HepG2 (cell line): ENCODE results near the gene KCNK5. TPM values are rescaled to one million over a fixed set of nuclear protein-coding genes. Genes with fewer than 3 reads are reported as not detected.

Source experiments
- ATAC-seq: fragments of 200-7000 bp; cut with Tn5 transposase; 3 replicates; pipeline ENCODE4 v1.9.1; 2020; ENCODE audit warnings: mild to moderate bottlenecking, moderate library complexity
- BruUV-seq: library from RNA; stranded (reverse); fragments of 400-500 nt; replicated peaks from 2 replicates; lab custom pipeline; 2021; lab: Mats Ljungman, UMichigan
- CTCF ChIA-PET: fragments of 300-600 bp; formaldehyde crosslinking; extraction: SDS; loops from one replicate; lab custom pipeline; 2021; ENCODE audit warnings: low total read pairs, inconsistent platforms, low intra/inter-chr PET ratio; lab: Yijun Ruan, JAX
- POLR2A ChIA-PET: fragments of 350-600 bp; sonication (Branson Sonifier 250); formaldehyde crosslinking; loops from one replicate; lab custom pipeline; 2020; ENCODE audit warnings: antibody characterized with exemption, inconsistent platforms; lab: Yijun Ruan, JAX
- DNase-seq: peaks from one replicate; pipeline ENCODE4 v3.0.0-alpha.2; 2015; ENCODE audit warnings: low spot score
- FAIRE-seq: peaks from 3 replicates; lab custom pipeline; 2011; peaks lifted over from hg19 to GRCh38; lab: Jason Lieb, UNC
- H2AFZ ChIP-seq: one replicate; pipeline ENCODE4 v1.6.1; 2011; ENCODE audit warnings: low read length, inconsistent platforms
- H3K27ac ChIP-seq: fragments of 300-600 bp; 3 replicates; pipeline ENCODE4 v1.8.0; 2011; ENCODE audit warnings: mixed run types, mild to moderate bottlenecking, mixed read lengths, low read length, inconsistent platforms; ENCODE audit not compliant: insufficient read depth; ENCODE audit errors: extremely low read length
- H3K27me3 ChIP-seq, 2 experiments: fragments of 200-600 bp in 1 of 2; 2 replicates in 1 of 2; 3 replicates in 1 of 2; pipeline versions ENCODE4 v1.6.0 to v1.8.0; 2011; ENCODE audit warnings: low read length in 2 of 2, mild to moderate bottlenecking in 2 of 2, moderate library complexity in 2 of 2, inconsistent platforms in 1 of 2; ENCODE audit not compliant: insufficient read depth in 2 of 2, control insufficient read depth in 1 of 2
- H3K36me3 ChIP-seq, 2 experiments: fragments of 200-600 bp in 1 of 2; replicated peaks in 1 of 2; 2 replicates in 1 of 2; 3 replicates in 1 of 2; pipeline versions ENCODE4 v1.5.1 to v1.8.0; 2011; ENCODE audit warnings: low read length in 2 of 2, inconsistent platforms in 1 of 2; ENCODE audit not compliant: insufficient read depth in 2 of 2, control insufficient read depth in 1 of 2
- H3K4me1 ChIP-seq: 2 replicates; pipeline ENCODE4 v1.5.1; 2012; ENCODE audit warnings: low read length, inconsistent platforms; ENCODE audit not compliant: insufficient read depth
- H3K4me2 ChIP-seq: 2 replicates; pipeline ENCODE4 v1.6.0; 2011; ENCODE audit warnings: low read depth, low read length, inconsistent platforms
- H3K4me3 ChIP-seq, 3 experiments: fragments of 200-600 bp in 1 of 3; sonication (generic), shearing (Covaris generic) in 1 of 3; replicated peaks in 1 of 3; 2 replicates each; pipeline ENCODE4 v1.5.1; 2011 to 2016; ENCODE audit warnings: low read length in 3 of 3, inconsistent platforms in 2 of 3, low read depth in 2 of 3, mild to moderate bottlenecking in 2 of 3, control low read depth in 1 of 3, mixed read lengths in 1 of 3; ENCODE audit not compliant: insufficient read depth in 1 of 3
- H3K79me2 ChIP-seq: one replicate; pipeline ENCODE4 v1.6.1; 2011; ENCODE audit warnings: low read length, inconsistent platforms; ENCODE audit not compliant: insufficient read depth
- H3K9ac ChIP-seq: 2 replicates; pipeline ENCODE4 v1.6.0; 2011; ENCODE audit warnings: mild to moderate bottlenecking, low read depth, low read length, inconsistent platforms; ENCODE audit not compliant: insufficient read depth
- H3K9me3 ChIP-seq: 2 replicates; pipeline ENCODE4 v1.5.1; 2012; ENCODE audit warnings: mild to moderate bottlenecking, low read length
- H4K20me1 ChIP-seq: 2 replicates; pipeline ENCODE4 v1.6.0; 2011; ENCODE audit warnings: inconsistent platforms, mild to moderate bottlenecking, low read length, moderate library complexity; ENCODE audit not compliant: insufficient read depth
- DPF2 ChIP-seq: sonication (generic); formaldehyde crosslinking; IDR thresholded peaks from 2 replicates; pipeline ENCODE4 v1.4.0; 2020; ENCODE audit warnings: mild to moderate bottlenecking, low read depth, missing genetic modification reagents, borderline replicate concordance
- FIP1L1 ChIP-seq: fragments of 200-400 bp; formaldehyde crosslinking; IDR thresholded peaks from 2 replicates; pipeline ENCODE4 v1.6.1; 2018; ENCODE audit warnings: low read depth, mild to moderate bottlenecking, low read length, moderate library complexity, borderline replicate concordance; ENCODE audit not compliant: insufficient read depth
- FOXA3 ChIP-seq: IDR thresholded peaks from 2 replicates; pipeline ENCODE4 v1.6.1; 2016; ENCODE audit warnings: missing genetic modification reagents, missing compliant biosample characterization
- FOXM1 ChIP-seq: sonication (generic); formaldehyde crosslinking; IDR thresholded peaks from 2 replicates; pipeline ENCODE4 v1.5.0; 2020; ENCODE audit warnings: missing genetic modification reagents
- HNRNPH1 ChIP-seq: fragments of 200-400 bp; formaldehyde crosslinking; optimal IDR thresholded peaks from 2 replicates; pipeline ENCODE3; 2017; ENCODE audit warnings: mild to moderate bottlenecking, low read depth, low read length
- KAT7 ChIP-seq: IDR thresholded peaks from 2 replicates; pipeline ENCODE4 v1.6.1; 2018; ENCODE audit warnings: borderline replicate concordance, missing compliant biosample characterization
- KLF16 ChIP-seq, 2 experiments: sonication (generic) in 1 of 2; formaldehyde crosslinking in 1 of 2; IDR thresholded peaks; 2 replicates each; pipeline versions ENCODE4 v1.6.1 to v1.8.0; 2016 to 2023; ENCODE audit warnings: missing genetic modification reagents in 2 of 2, missing compliant biosample characterization in 1 of 2
- NFYB ChIP-seq: sonication (generic); formaldehyde crosslinking; IDR thresholded peaks from 2 replicates; pipeline ENCODE4 v1.4.0; 2020; ENCODE audit warnings: missing genetic modification reagents
- YY1 ChIP-seq: IDR thresholded peaks from 2 replicates; pipeline ENCODE4 v1.6.1; 2011; ENCODE audit warnings: low read length, low read depth, moderate library complexity, mild to moderate bottlenecking; ENCODE audit not compliant: insufficient read depth, insufficient replicate concordance
- ZEB1 ChIP-seq: IDR thresholded peaks from 2 replicates; pipeline ENCODE4 v1.6.1; 2012; ENCODE audit warnings: mild to moderate bottlenecking, low read depth, inconsistent platforms; ENCODE audit not compliant: insufficient replicate concordance
- ZNF225 ChIP-seq: sonication (generic); formaldehyde crosslinking; IDR thresholded peaks from 2 replicates; pipeline ENCODE4 v1.4.0; 2020; ENCODE audit warnings: mild to moderate bottlenecking, missing genetic modification reagents
- ZNF251 ChIP-seq: sonication (generic); formaldehyde crosslinking; IDR thresholded peaks from 2 replicates; pipeline ENCODE4 v1.9.0; 2021; ENCODE audit warnings: mild to moderate bottlenecking, missing genetic modification reagents
- ZNF33A ChIP-seq: sonication (generic); formaldehyde crosslinking; IDR thresholded peaks from 2 replicates; pipeline ENCODE4 v1.5.1; 2020; ENCODE audit warnings: missing genetic modification reagents, mild to moderate bottlenecking, moderate library complexity, borderline replicate concordance
- ZNF350 ChIP-seq: sonication (generic); formaldehyde crosslinking; IDR thresholded peaks from 2 replicates; pipeline ENCODE4 v1.4.0; 2020; ENCODE audit warnings: mild to moderate bottlenecking, low read depth, missing genetic modification reagents, borderline replicate concordance
- ZNF75D ChIP-seq: sonication (generic); formaldehyde crosslinking; IDR thresholded peaks from 2 replicates; pipeline ENCODE4 v1.8.1; 2023; ENCODE audit warnings: missing genetic modification reagents, mild to moderate bottlenecking, borderline replicate concordance
- in situ Hi-C: cut with HindIII; loops from 2 replicates; pipeline ENCODE4 v1.10.0; 2017; ENCODE audit warnings: low pct_unique_long_range_greater_than_20kb; ENCODE audit not compliant: extremely low pct_ligation_motif_present
- intact Hi-C: fragments of 100-400 bp; cut with micrococcal nuclease; formaldehyde crosslinking; loops from one replicate; pipeline ENCODE4 v1.10.0; 2022; ENCODE audit not compliant: unreplicated experiment
- polyA plus RNA-seq, 8 experiments: library from polyadenylated mRNA; depleted of rRNA in 3 of 8; stranded (reverse) in 7 of 8; unstranded in 1 of 8; fragments of >200 nt; fragmentation: Illumina TruSeq in 4 of 8; extraction: Trizol in 4 of 8; gene quantifications; 2 replicates each; pipeline versions ENCODE4 v1.2.1 to v1.2.3, GENCODE V29; 2011 to 2016; ENCODE audit warnings: low read depth in 4 of 8, missing spikeins in 1 of 8, mixed read lengths in 1 of 8; ENCODE audit not compliant: insufficient read depth in 1 of 8
- total RNA-seq, 5 experiments: library from RNA; depleted of rRNA; stranded (reverse); fragments of >200 nt; fragmentation: Illumina TruSeq; extraction: Trizol; gene quantifications; 2 replicates each; pipeline ENCODE4 v1.2.3, GENCODE V29; 2016; ENCODE audit warnings: low read depth in 1 of 5
- TF ChIP-seq, protein P1 (sequence below): sonication (generic); formaldehyde crosslinking; IDR thresholded peaks from 2 replicates; pipeline ENCODE4 v1.8.1; 2023; ENCODE audit warnings: missing genetic modification reagents, inconsistent platforms, borderline replicate concordance
- TF ChIP-seq, protein P2 (sequence below): sonication (generic); formaldehyde crosslinking; IDR thresholded peaks from 2 replicates; pipeline ENCODE4 v1.5.1; 2020; ENCODE audit warnings: missing genetic modification reagents, mild to moderate bottlenecking, borderline replicate concordance

KCNK5 gene
- total and polyA plus RNA-seq, 2 of the 13 experiments (the other 11 are each of a cell fraction or from before 2014, with no cell fraction given) = 0.04 TPM; not detected in 1

DNA sequence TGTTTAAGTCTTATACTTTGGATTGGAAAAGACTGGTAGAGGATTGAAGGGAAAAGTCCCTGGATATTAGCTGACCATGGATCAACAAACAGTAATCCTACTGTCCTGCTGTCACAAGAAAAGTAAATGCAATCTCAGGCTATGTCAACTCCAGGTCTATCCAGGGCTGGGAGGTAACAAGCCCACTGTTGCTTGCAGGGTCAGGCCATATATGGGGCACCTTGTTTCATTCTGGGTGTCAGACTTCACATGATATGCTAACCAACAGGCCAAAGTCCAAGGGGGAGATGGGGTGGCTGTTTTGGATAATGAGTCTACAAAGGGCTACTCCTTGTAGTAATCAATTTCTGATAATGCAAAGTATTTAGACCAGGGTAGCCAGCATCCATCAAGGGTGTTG lies 30.7 kb downstream of the KCNK5 start:
- Histone ChIP-seq H3K4me3 (no peak overlapping the region), H4K20me1 (no peaks in the 10 kb centered on the region), H3K9me3 (no peaks in the 10 kb centered on the region), H3K27ac (no peak overlapping the region), H3K79me2 (no peaks in the 10 kb centered on the region), H3K36me3 (no peaks in the 10 kb centered on the region), H3K9ac (no peak overlapping the region), H3K4me2 (no peak overlapping the region), H3K4me1 (no peaks in the 10 kb centered on the region), H3K27me3 (no peaks in the 10 kb centered on the region; a peak in 2 of 5 replicates), H2AFZ (no peak overlapping the region)
- DNase-seq = no peak
- FAIRE-seq = no peak
- ChIA-PET POLR2A (no interaction called here), CTCF (no interaction called here)
- TF ChIP-seq KAT7 (CRISPR knock-in tag) (no peak), NFYB (CRISPR knock-in tag) (no peak), ZEB1 (no peak)
- no peak for ATAC-seq
- no TSS peak for BruUV-seq
- intact Hi-C loops (no loop called here), in situ Hi-C loops (no loop called here)

DNA sequence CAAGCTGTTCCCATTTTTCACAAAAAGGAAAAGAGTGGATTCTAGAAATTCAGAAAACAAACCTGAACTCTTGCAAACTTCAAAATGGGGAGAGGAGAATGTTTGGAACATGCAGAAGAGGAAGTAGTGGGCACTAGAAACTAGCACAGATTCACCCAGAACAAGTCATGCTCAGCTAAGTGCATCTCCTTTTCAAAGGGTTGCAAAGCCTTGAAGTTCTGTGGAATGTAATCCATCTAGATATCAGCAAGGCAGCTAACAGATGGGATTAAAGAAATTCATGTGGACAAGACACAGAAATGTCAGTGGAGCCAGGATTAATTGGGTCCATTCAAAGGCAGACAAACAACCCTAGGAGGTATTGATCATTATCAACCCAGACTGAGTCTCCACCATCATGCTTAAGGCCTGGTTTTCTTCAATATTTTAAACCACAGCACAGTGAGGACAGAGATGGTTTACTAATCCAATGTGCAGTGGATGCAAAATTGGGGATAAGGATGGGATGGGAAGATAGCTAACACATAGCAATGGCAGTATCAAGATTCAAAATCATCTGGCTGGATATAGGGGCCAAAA lies 31.3 kb downstream of the KCNK5 start:
- Histone ChIP-seq H2AFZ (no peak overlapping the region), H3K36me3 (no peaks in the 10 kb centered on the region), H3K27me3 (no peaks in the 10 kb centered on the region), H3K4me1 (no peaks in the 10 kb centered on the region), H4K20me1 (no peaks in the 10 kb centered on the region), H3K9ac (no peak overlapping the region), H3K27ac (no peak overlapping the region), H3K4me3 (no peak overlapping the region), H3K4me2 (no peak overlapping the region), H3K79me2 (no peaks in the 10 kb centered on the region), H3K9me3 (no peaks in the 10 kb centered on the region)
- POLR2A ChIA-PET = no interaction called here
- in situ Hi-C loops (no loop called here), intact Hi-C loops (no loop called here)
- no peak for FAIRE-seq
- no peak for DNase-seq
- ATAC-seq = no peak
- BruUV-seq = no TSS peak
- CTCF ChIA-PET = no interaction called here
- TF ChIP-seq, protein P1, sequence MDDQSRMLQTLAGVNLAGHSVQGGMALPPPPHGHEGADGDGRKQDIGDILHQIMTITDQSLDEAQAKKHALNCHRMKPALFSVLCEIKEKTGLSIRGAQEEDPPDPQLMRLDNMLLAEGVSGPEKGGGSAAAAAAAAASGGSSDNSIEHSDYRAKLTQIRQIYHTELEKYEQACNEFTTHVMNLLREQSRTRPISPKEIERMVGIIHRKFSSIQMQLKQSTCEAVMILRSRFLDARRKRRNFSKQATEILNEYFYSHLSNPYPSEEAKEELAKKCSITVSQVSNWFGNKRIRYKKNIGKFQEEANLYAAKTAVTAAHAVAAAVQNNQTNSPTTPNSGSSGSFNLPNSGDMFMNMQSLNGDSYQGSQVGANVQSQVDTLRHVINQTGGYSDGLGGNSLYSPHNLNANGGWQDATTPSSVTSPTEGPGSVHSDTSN (CRISPR knock-in tag) = no peak
- TF ChIP-seq FIP1L1 (no peak), ZNF75D (CRISPR knock-in tag) (no peak), ZNF251 (CRISPR knock-in tag) (no peak), HNRNPH1 (no peak), ZNF33A (CRISPR knock-in tag) (no peak), DPF2 (CRISPR knock-in tag) (no peak), KLF16 (CRISPR knock-in tag; IDR thresholded peaks at IDR 0.05) (no peak), ZNF350 (no peak), ZNF225 (CRISPR knock-in tag) (no peak), FOXA3 (CRISPR knock-in tag) (no peak), FOXM1 (CRISPR knock-in tag) (no peak), YY1 (no peak)
- TF ChIP-seq, protein P2, sequence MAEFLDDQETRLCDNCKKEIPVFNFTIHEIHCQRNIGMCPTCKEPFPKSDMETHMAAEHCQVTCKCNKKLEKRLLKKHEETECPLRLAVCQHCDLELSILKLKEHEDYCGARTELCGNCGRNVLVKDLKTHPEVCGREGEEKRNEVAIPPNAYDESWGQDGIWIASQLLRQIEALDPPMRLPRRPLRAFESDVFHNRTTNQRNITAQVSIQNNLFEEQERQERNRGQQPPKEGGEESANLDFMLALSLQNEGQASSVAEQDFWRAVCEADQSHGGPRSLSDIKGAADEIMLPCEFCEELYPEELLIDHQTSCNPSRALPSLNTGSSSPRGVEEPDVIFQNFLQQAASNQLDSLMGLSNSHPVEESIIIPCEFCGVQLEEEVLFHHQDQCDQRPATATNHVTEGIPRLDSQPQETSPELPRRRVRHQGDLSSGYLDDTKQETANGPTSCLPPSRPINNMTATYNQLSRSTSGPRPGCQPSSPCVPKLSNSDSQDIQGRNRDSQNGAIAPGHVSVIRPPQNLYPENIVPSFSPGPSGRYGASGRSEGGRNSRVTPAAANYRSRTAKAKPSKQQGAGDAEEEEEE (CRISPR knock-in tag) = no peak
